IPS-18c (cell line): ENCODE measurements around the gene FGG.

Source experiments
- H3K4me3 ChIP-seq: 2 replicates; pipeline ENCODE4 v1.7.0; 2013; ENCODE audit warnings: low read depth, mild to moderate bottlenecking, low read length, moderate library complexity; ENCODE audit not compliant: insufficient read depth
- H3K9me3 ChIP-seq: one replicate; pipeline ENCODE4 v1.6.1; 2013; ENCODE audit warnings: mild to moderate bottlenecking, low read length, moderate library complexity; ENCODE audit not compliant: control insufficient read depth, insufficient read depth

FGG gene

GRCh38 chr4:154569584-154569983, 42.9 kb downstream of the FGG start:
- H3K4me3 ChIP-seq = no peak overlapping the region
- no peaks in the 10 kb centered on the region for H3K9me3 ChIP-seq

GRCh38 chr4:154569028-154569427, 43.4 kb downstream of the FGG start:
- Histone ChIP-seq H3K9me3 (no peaks in the 10 kb centered on the region), H3K4me3 (no peak overlapping the region)

GRCh38 chr4:154566639-154567204, 45.7 kb downstream of the FGG start:
- H3K4me3 ChIP-seq = no peak overlapping the region
- H3K9me3 ChIP-seq = no peaks in the 10 kb centered on the region

- H3K9me3 ChIP-seq = no peaks in the 10 kb centered on the region
- no peak overlapping the region for H3K4me3 ChIP-seq
Observed at GRCh38 chr4:154565704-154566103, 46.8 kb downstream of the FGG start.

- Histone ChIP-seq H3K9me3 (no peaks in the 10 kb centered on the region), H3K4me3 (no peak overlapping the region)
Observed at GRCh38 chr4:154564311-154564710, 48.1 kb downstream of the FGG start.

- H3K4me3 ChIP-seq = no peak within 1 kb of the TSS
- no peaks in the 10 kb centered on the region for H3K9me3 ChIP-seq
Observed at GRCh38 chr4:154562697-154563254, 49.7 kb downstream of the FGG start, which contains the start of gene FGB. TSS of gene FGB (plus strand) at chr4:154563011. CDS start at chr4:154563019, 8 bp downstream.

GRCh38 chr4:154560824-154561231, 51.6 kb downstream of the FGG start:
- no peak overlapping the region for H3K4me3 ChIP-seq
- H3K9me3 ChIP-seq = no peaks in the 10 kb centered on the region

GRCh38 chr4:154560419-154560801, 52.0 kb downstream of the FGG start:
- no peaks in the 10 kb centered on the region for H3K9me3 ChIP-seq

GRCh38 chr4:154559494-154560418, 52.7 kb downstream of the FGG start:
- H3K9me3 ChIP-seq = no peaks in the 10 kb centered on the region
- no peak overlapping the region for H3K4me3 ChIP-seq

More at GRCh38 chr4:154560419-154560801, 52.0 kb downstream of the FGG start:
- H3K4me3 ChIP-seq = no peak overlapping the region

- H3K4me3 ChIP-seq = no peak overlapping the region
- no peaks in the 10 kb centered on the region for H3K9me3 ChIP-seq
Observed at GRCh38 chr4:154559141-154559493, 53.3 kb downstream of the FGG start.
